RWPE2 (cell line): ENCODE results near the gene LAMC1.

ENCODE experiments used
- ATAC-seq: fragments of 200-7000 bp; cut with Tn5 transposase; 3 replicates; pipeline ENCODE4 v1.9.1; 2021; ENCODE audit warnings: low read depth
- DNase-seq: peaks from one replicate; pipeline ENCODE4 v3.0.0-alpha.2; 2020; ENCODE audit warnings: low spot score
- H3K27ac ChIP-seq: fragments of 450-650 bp; 2 replicates; pipeline ENCODE4 v1.5.1; 2017; ENCODE audit warnings: mild to moderate bottlenecking; ENCODE audit not compliant: poor library complexity, severe bottlenecking
- H3K27me3 ChIP-seq: fragments of 250-450 bp; sonication (Bioruptor Pico); 2 replicates; pipeline ENCODE4 v1.5.1; 2021; ENCODE audit warnings: mild to moderate bottlenecking, moderate library complexity; ENCODE audit not compliant: insufficient read depth, poor library complexity, severe bottlenecking
- H3K36me3 ChIP-seq: fragments of 250-450 bp; sonication (Bioruptor Pico); 2 replicates; pipeline ENCODE4 v1.5.1; 2020; ENCODE audit warnings: low read depth, mild to moderate bottlenecking, moderate library complexity
- H3K4me1 ChIP-seq: fragments of 250-450 bp; sonication (Bioruptor Pico); 2 replicates; pipeline ENCODE4 v1.5.1; 2021; ENCODE audit warnings: mild to moderate bottlenecking, moderate library complexity; ENCODE audit not compliant: insufficient read depth, poor library complexity, severe bottlenecking
- H3K4me3 ChIP-seq: fragments of 250-450 bp; sonication (Bioruptor Pico); 2 replicates; pipeline ENCODE4 v1.5.1; 2021; ENCODE audit warnings: mild to moderate bottlenecking, moderate library complexity; ENCODE audit not compliant: severe bottlenecking
- H3K9me3 ChIP-seq: fragments of 250-450 bp; sonication (Bioruptor Pico); 2 replicates; pipeline ENCODE4 v1.5.1; 2021; ENCODE audit warnings: mild to moderate bottlenecking, moderate library complexity; ENCODE audit not compliant: severe bottlenecking
- TF ChIP-seq, protein P1 (sequence below): fragments of 450-650 bp; IDR thresholded peaks from one replicate; pipeline ENCODE4 v1.5.1; 2017; ENCODE audit warnings: mild to moderate bottlenecking, moderate library complexity; ENCODE audit not compliant: poor library complexity, severe bottlenecking

Gene LAMC1

DNA sequence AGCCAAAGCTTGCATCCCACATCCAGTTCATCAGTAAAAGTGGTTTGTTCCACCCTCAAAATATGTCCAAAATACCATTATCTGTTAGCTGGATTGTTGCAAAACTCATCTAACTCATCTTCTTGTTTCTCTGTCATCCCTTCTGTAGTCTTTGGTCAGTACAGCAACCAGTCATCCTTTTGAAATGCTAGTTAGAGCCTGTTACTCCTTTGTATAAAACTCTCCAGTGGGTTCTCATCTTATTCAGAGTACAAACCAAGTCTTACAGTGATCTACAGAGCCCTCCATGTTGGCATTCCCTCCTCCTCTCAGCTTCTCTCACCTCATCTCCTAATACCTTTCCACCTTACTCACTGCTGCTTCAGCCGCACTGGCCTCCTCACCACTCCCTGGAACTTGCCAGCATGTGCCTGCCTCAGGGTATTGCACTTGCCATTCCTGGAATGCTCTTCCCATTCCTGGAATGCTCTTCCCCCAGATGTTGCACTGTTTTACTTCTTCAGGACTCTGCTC lies 70.6 kb downstream of the LAMC1 start:
- 0 out of 2 replicates have a peak, but pooled peaks cover 4% of the 10 kb centered on the region for H3K36me3 ChIP-seq
- H3K4me3 ChIP-seq = no peak overlapping the region
- ATAC-seq = peak; percentile 98
- TF ChIP-seq, protein P1, sequence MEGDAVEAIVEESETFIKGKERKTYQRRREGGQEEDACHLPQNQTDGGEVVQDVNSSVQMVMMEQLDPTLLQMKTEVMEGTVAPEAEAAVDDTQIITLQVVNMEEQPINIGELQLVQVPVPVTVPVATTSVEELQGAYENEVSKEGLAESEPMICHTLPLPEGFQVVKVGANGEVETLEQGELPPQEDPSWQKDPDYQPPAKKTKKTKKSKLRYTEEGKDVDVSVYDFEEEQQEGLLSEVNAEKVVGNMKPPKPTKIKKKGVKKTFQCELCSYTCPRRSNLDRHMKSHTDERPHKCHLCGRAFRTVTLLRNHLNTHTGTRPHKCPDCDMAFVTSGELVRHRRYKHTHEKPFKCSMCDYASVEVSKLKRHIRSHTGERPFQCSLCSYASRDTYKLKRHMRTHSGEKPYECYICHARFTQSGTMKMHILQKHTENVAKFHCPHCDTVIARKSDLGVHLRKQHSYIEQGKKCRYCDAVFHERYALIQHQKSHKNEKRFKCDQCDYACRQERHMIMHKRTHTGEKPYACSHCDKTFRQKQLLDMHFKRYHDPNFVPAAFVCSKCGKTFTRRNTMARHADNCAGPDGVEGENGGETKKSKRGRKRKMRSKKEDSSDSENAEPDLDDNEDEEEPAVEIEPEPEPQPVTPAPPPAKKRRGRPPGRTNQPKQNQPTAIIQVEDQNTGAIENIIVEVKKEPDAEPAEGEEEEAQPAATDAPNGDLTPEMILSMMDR = no peak
- peak overlapping the region; percentile 88 for H3K27ac ChIP-seq
- H3K4me1 ChIP-seq = peaks cover 23% of the 10 kb centered on the region
- H3K27me3 ChIP-seq = no peaks in the 10 kb centered on the region
- no peaks in the 10 kb centered on the region for H3K9me3 ChIP-seq
- peak; percentile 91 for DNase-seq

DNA sequence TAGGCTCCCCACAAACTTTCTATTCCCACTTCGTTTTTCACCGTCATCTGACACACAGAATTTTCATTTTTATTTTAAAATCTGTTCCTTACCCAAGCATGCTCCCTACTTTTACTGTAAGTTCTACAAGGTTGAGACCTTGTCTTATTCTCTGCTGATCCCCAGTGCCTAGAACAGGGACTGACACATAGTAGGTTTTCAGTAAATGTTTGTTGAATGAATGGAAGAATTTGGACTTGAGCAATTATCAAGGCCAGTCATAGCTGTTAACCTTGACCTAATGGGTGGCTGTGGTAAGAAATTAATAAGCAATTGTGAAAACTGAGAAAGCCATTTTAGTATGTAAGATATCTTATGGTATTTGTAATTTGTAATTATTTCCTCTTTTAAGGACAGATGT lies 71.1 kb downstream of the LAMC1 start:
- H3K4me3 ChIP-seq = no peak overlapping the region
- no peaks in the 10 kb centered on the region for H3K9me3 ChIP-seq
- no peak for ATAC-seq
- DNase-seq = no peak
- 0 out of 2 replicates have a peak, but pooled peaks cover 5% of the 10 kb centered on the region for H3K36me3 ChIP-seq
- peak overlapping the region; percentile 88 for H3K27ac ChIP-seq
- no peaks in the 10 kb centered on the region for H3K27me3 ChIP-seq
- TF ChIP-seq, protein P1 = no peak
- peaks cover 18% of the 10 kb centered on the region for H3K4me1 ChIP-seq

DNA sequence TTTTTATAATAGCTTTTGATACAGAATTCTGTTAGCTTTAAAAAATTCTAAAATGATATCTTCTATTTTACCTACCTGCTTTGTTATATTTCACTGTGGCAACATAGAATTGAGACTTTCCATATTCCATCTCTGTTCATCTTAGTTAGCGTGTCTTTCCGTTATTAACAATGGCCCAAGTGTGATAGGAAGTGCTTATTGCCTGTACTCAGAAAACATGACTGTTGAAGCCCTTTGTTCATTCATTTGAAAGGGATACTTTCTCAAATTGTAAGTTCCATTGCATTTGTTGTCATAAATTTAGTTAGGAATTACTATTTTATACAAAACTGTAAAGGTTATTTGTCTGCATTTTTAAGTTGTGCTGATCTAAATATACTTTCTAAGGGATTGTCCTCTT lies 73.1 kb downstream of the LAMC1 start:
- DNase-seq (no peak), ATAC-seq (no peak)
- Histone ChIP-seq H3K36me3 (0 out of 2 replicates have a peak, but pooled peaks cover 11% of the 10 kb centered on the region), H3K4me1 (peaks cover 30% of the 10 kb centered on the region), H3K9me3 (no peaks in the 10 kb centered on the region), H3K27ac (peak overlapping the region; percentile 46), H3K27me3 (no peaks in the 10 kb centered on the region), H3K4me3 (no peak overlapping the region)
- TF ChIP-seq, protein P1 = no peak

DNA sequence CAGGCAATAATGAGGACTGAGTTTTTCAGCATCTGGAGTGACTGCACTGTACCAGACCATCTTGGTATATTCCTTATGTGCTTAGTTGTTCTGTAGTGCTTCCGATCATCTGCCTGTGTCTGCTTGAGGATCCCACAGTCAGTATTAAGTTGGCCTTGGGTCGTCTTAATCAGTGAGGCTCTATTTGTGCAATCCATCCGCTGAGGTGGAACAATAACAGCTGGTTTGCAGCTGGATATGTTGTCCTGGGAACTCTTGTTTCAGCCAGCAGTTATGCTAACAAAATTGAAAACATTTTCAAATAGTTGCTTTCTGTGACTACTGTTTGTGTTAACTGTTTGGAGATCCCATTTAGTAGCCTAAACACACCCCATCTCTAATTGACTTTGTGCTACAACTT lies 73.7 kb downstream of the LAMC1 start:
- Histone ChIP-seq H3K36me3 (0 out of 2 replicates have a peak, but pooled peaks cover 11% of the 10 kb centered on the region), H3K4me1 (peaks cover 34% of the 10 kb centered on the region), H3K27me3 (no peaks in the 10 kb centered on the region), H3K4me3 (no peak overlapping the region), H3K9me3 (no peaks in the 10 kb centered on the region), H3K27ac (peak overlapping the region; percentile 46)
- no peak for ATAC-seq
- DNase-seq = no peak
- TF ChIP-seq, protein P1 = no peak

DNA sequence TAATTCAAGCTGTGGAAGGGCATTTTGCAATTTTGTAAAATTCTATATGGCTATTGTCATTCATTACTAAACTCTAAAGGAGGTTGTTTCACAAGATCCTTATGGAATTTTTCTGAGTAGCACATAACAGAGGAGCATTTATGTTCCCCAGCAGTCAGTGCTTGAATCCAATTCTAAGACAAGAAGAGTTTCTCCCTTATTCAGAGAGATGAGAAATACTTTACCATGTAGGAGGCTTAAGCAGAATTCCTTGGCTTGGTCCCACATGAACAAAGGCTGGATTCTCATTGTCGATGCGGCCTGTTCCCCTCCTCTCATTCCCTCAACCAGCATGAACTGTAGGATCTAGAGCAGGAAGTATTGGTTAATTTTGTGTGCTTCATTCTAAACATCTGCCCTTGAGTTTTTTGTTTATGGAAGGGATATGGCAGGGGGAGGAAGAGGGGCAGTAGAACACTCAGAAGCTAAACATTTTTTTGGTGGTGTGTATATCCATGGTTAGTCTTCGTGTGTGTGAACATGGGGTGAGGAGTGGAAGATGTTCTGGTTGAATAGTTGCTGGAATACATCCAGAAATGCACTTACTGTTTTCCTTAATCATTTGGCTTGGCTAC lies 74.3 kb downstream of the LAMC1 start:
- TF ChIP-seq, protein P1 = no peak
- Histone ChIP-seq H3K4me3 (no peak overlapping the region), H3K36me3 (peaks cover 11% of the 10 kb centered on the region; the same call in 1 of the 2 replicates), H3K9me3 (no peaks in the 10 kb centered on the region), H3K27ac (peak overlapping the region; percentile 46), H3K4me1 (peaks cover 34% of the 10 kb centered on the region), H3K27me3 (no peaks in the 10 kb centered on the region)
- ATAC-seq = no peak; the same call in 2 of the 3 replicates
- DNase-seq = no peak
